ENCODE measurements around the gene GPER1.

DNA sequence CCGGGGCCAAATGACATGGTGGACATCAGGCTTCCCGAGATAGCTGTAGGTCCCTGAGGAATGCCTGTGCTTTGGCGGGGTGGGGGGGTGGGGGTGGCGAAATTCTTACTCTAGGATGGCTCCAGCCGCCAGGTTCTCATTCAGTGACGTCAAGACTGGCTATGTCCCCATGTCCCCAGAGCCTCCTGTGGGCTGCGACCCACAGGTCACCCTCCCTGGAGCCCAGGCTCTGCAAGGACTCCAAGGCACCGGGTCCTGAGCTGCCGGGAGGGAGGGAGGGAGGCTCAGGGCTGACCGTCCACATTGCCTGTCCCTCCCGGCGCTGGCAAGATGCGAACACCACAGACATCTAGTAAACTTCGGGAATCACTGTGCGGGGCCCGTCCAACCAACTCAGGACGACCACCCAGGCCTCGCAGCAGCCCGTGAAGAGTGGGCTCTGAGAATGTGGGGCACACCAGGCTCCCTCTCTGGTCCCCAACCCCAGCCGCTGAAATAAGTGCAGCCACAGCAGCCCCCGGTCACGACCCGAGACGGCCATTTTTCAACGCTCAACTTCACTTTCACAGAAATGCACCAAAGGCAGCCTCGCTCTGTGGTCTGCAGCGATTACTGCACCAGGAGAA, 31.0 kb upstream of the GPER1 start:
- TF ChIP-seq SIN3A (IDR thresholded peaks at IDR 0.05; ENCODE audit: borderline replicate concordance, insufficient read depth, low read length) (no peak), POLR2AphosphoS5 (IDR thresholded peaks at IDR 0.05; ENCODE audit: low read depth, low read length) (no peak), REST (IDR thresholded peaks at IDR 0.05; ENCODE audit: insufficient read depth in 1 of 2, low read depth in 2 of 2, low read length in 2 of 2) (no peak)

Data from PFSK-1 (cell line).